Thymus (tissue), 11 donors: Measurements from ENCODE around the gene MGAT5B. TPM values are rescaled to one million over a fixed set of nuclear protein-coding genes. Genes with fewer than 3 reads are reported as not detected.

ENCODE experiments used
- DNase-seq, 9 donors: peaks; one replicate each; pipeline ENCODE4 v3.0.0-alpha.2; 2013; ENCODE audit warnings: low spot score in 9 of 9, low read depth in 6 of 9, missing footprints in 1 of 9
- H3K27ac ChIP-seq, 2 donors: one replicate each; pipeline ENCODE4 v1.5.1; 2013; ENCODE audit warnings: control low read depth in 1 of 2, low read depth in 1 of 2, low read length in 1 of 2, mild to moderate bottlenecking in 1 of 2, moderate library complexity in 1 of 2
- H3K27me3 ChIP-seq, 2 donors: one replicate each; pipeline ENCODE4 v1.5.1; 2013; ENCODE audit warnings: low read length in 1 of 2; ENCODE audit not compliant: control insufficient read depth in 2 of 2, insufficient read depth in 1 of 2
- H3K36me3 ChIP-seq, 2 donors: one replicate each; pipeline ENCODE4 v1.5.1; 2013; ENCODE audit warnings: low read length in 1 of 2, mild to moderate bottlenecking in 1 of 2, moderate library complexity in 1 of 2; ENCODE audit not compliant: control insufficient read depth in 2 of 2, insufficient read depth in 2 of 2
- H3K4me1 ChIP-seq, 2 donors: one replicate each; pipeline ENCODE4 v1.5.1; 2013; ENCODE audit warnings: low read length in 2 of 2; ENCODE audit not compliant: control insufficient read depth in 2 of 2, insufficient read depth in 2 of 2
- H3K4me3 ChIP-seq, 2 donors: one replicate each; pipeline ENCODE4 v1.5.1; 2013; ENCODE audit warnings: low read length in 2 of 2, control low read depth in 1 of 2, mild to moderate bottlenecking in 1 of 2
- H3K9me3 ChIP-seq, 2 donors: one replicate each; pipeline ENCODE4 v1.5.1; 2013; ENCODE audit warnings: low read length in 1 of 2, mild to moderate bottlenecking in 1 of 2; ENCODE audit not compliant: control insufficient read depth in 2 of 2, insufficient read depth in 1 of 2
- WGBS: extraction: QIAGEN DNeasy Blood & Tissue Kit; methylation state at CpG from one replicate; pipeline ENCODE4 v1.1.7; 2013; 5-methylcytosine and 5-hydroxymethylcytosine counted together
- polyA plus RNA-seq: library from polyadenylated mRNA; stranded (reverse); fragments of 200-250 nt; gene quantifications from one replicate; pipeline ENCODE4 v1.2.3, GENCODE V29; 2013
- total RNA-seq: library from RNA; stranded (reverse); fragments of 120-200 nt; gene quantifications from one replicate; pipeline ENCODE4 v1.2.4, GENCODE V29; 2013
- donor health status: healthy.

MGAT5B gene
- total and polyA plus RNA-seq, 2 donors: 0.09 to 1.0 TPM

- Histone ChIP-seq H3K4me1 (peaks cover 0 to 5% of the 10 kb centered on the region in 2 donors), H3K9me3 (no peaks in the 10 kb centered on the region), H3K27ac (no peak overlapping the region), H3K27me3 (peaks cover 0 to 60% of the 10 kb centered on the region in 2 donors), H3K4me3 (no peak overlapping the region), H3K36me3 (no peaks in the 10 kb centered on the region)
- DNase-seq: no peak
- 96% methylated on average over 6 of the region's 6 CpGs for WGBS
These were observed 13.2 kb downstream of the MGAT5B start for GRCh38 chr17:76881408-76881807.

- Histone ChIP-seq H3K27ac (no peak overlapping the region), H3K4me3 (no peak overlapping the region), H3K4me1 (peaks cover 0 to 5% of the 10 kb centered on the region in 2 donors), H3K9me3 (no peaks in the 10 kb centered on the region), H3K27me3 (peaks cover 0 to 60% of the 10 kb centered on the region in 2 donors), H3K36me3 (no peaks in the 10 kb centered on the region)
- WGBS: 91% methylated on average over 20 of the region's 20 CpGs
- no peak for DNase-seq
These were observed 13.8 kb downstream of the MGAT5B start for GRCh38 chr17:76881966-76882365.

- H3K36me3 ChIP-seq: no peaks in the 10 kb centered on the region
- H3K4me1 ChIP-seq: peaks cover 0 to 5% of the 10 kb centered on the region in 2 donors
- H3K9me3 ChIP-seq: no peaks in the 10 kb centered on the region
- no peak for DNase-seq
- no peak overlapping the region for H3K27ac ChIP-seq
- peaks cover 0 to 48% of the 10 kb centered on the region in 2 donors for H3K27me3 ChIP-seq
- 96% methylated on average over 10 of the region's 10 CpGs for WGBS
- no peak overlapping the region for H3K4me3 ChIP-seq
These were observed 15.7 kb downstream of the MGAT5B start for GRCh38 chr17:76883744-76884525.

- Histone ChIP-seq H3K4me3 (no peak overlapping the region), H3K27ac (no peak overlapping the region), H3K4me1 (peaks cover 0 to 5% of the 10 kb centered on the region in 2 donors), H3K27me3 (peaks cover 0 to 35% of the 10 kb centered on the region in 2 donors), H3K36me3 (no peaks in the 10 kb centered on the region), H3K9me3 (no peaks in the 10 kb centered on the region)
- 80% methylated on average over 16 of the region's 16 CpGs for WGBS
- DNase-seq: no peak
These were observed 17.0 kb downstream of the MGAT5B start for GRCh38 chr17:76884995-76885893.

GRCh38 chr17:76885894-76886290 lies 17.7 kb downstream of the MGAT5B start:
- Histone ChIP-seq H3K36me3 (no peaks in the 10 kb centered on the region), H3K4me3 (no peak overlapping the region), H3K27me3 (peaks cover 0 to 29% of the 10 kb centered on the region in 2 donors), H3K9me3 (no peaks in the 10 kb centered on the region), H3K4me1 (peaks cover 0 to 5% of the 10 kb centered on the region in 2 donors), H3K27ac (no peak overlapping the region)
- DNase-seq: no peak
- 92% methylated on average over 5 of the region's 5 CpGs for WGBS

GRCh38 chr17:76886395-76886794 lies 18.2 kb downstream of the MGAT5B start:
- WGBS: 92% methylated on average over 5 of the region's 5 CpGs
- Histone ChIP-seq H3K36me3 (no peaks in the 10 kb centered on the region), H3K27me3 (peaks cover 0 to 24% of the 10 kb centered on the region in 2 donors), H3K27ac (no peak overlapping the region), H3K4me3 (no peak overlapping the region), H3K9me3 (no peaks in the 10 kb centered on the region), H3K4me1 (peaks cover 0 to 5% of the 10 kb centered on the region in 2 donors)
- DNase-seq: no peak

GRCh38 chr17:76887802-76888201 lies 19.6 kb downstream of the MGAT5B start:
- H3K27me3 ChIP-seq: peaks cover 0 to 16% of the 10 kb centered on the region in 2 donors
- no peak overlapping the region for H3K4me3 ChIP-seq
- H3K36me3 ChIP-seq: no peaks in the 10 kb centered on the region
- peaks cover 0 to 5% of the 10 kb centered on the region in 2 donors for H3K4me1 ChIP-seq
- no peak for DNase-seq
- no peak overlapping the region for H3K27ac ChIP-seq
- 89% methylated on average over 6 of the region's 6 CpGs for WGBS
- H3K9me3 ChIP-seq: no peaks in the 10 kb centered on the region

GRCh38 chr17:76888661-76889060 lies 20.5 kb downstream of the MGAT5B start:
- H3K4me3 ChIP-seq: no peak overlapping the region
- H3K36me3 ChIP-seq: no peaks in the 10 kb centered on the region
- peaks cover 0 to 5% of the 10 kb centered on the region in 2 donors for H3K4me1 ChIP-seq
- DNase-seq: no peak
- no peak overlapping the region for H3K27ac ChIP-seq
- WGBS: 87% methylated on average over 14 of the region's 14 CpGs
- no peaks in the 10 kb centered on the region for H3K9me3 ChIP-seq
- H3K27me3 ChIP-seq: peaks cover 0 to 15% of the 10 kb centered on the region in 2 donors

GRCh38 chr17:76889323-76889722 lies 21.1 kb downstream of the MGAT5B start:
- no peaks in the 10 kb centered on the region for H3K36me3 ChIP-seq
- peaks cover 0 to 5% of the 10 kb centered on the region in 2 donors for H3K4me1 ChIP-seq
- H3K27ac ChIP-seq: no peak overlapping the region
- H3K9me3 ChIP-seq: peaks cover 0 to 1% of the 10 kb centered on the region in 2 donors
- no peak overlapping the region for H3K4me3 ChIP-seq
- 85% methylated on average over 5 of the region's 5 CpGs for WGBS
- H3K27me3 ChIP-seq: peaks cover 0 to 13% of the 10 kb centered on the region in 2 donors
- no peak for DNase-seq
